Testis (tissue), 3 donors: Measurements from ENCODE around the gene REM2. TPM values are rescaled to one million over a fixed set of nuclear protein-coding genes. Genes with fewer than 3 reads are reported as not detected.

ENCODE experiments used
- DNase-seq: peaks from one replicate; pipeline ENCODE4 v3.0.0-alpha.2; 2019
- H3K27ac ChIP-seq, 2 donors: fragments of 200-600 bp; sonication (generic); one replicate each; pipeline ENCODE4 v1.5.1; 2019
- H3K27me3 ChIP-seq: fragments of 200-600 bp; sonication (generic); one replicate; pipeline ENCODE4 v1.5.1; 2019
- H3K36me3 ChIP-seq: fragments of 200-600 bp; sonication (generic); one replicate; pipeline ENCODE4 v1.5.1; 2017; ENCODE audit warnings: low read depth; ENCODE audit errors: missing control alignments
- H3K4me1 ChIP-seq: fragments of 200-600 bp; sonication (generic); one replicate; pipeline ENCODE4 v1.5.1; 2019
- H3K4me3 ChIP-seq, 2 donors: fragments of 200-600 bp; sonication (generic); one replicate each; pipeline ENCODE4 v1.5.1; 2017 to 2019
- H3K9me3 ChIP-seq: fragments of 200-600 bp; sonication (generic); one replicate; pipeline ENCODE4 v1.5.1; 2017
- CTCF ChIP-seq, 3 experiments: fragments of 450-650 bp in 2 of 3; fragments of 200-600 bp in 1 of 3; sonication (generic) in 1 of 3; IDR thresholded peaks; one replicate each; pipeline ENCODE4 v1.5.1; 2016 to 2019; ENCODE audit warnings: antibody characterized with exemption in 3 of 3, mild to moderate bottlenecking in 2 of 3, moderate library complexity in 1 of 3
- POLR2A ChIP-seq: fragments of 450-650 bp; IDR thresholded peaks from one replicate; pipeline ENCODE4 v1.6.1; 2017; ENCODE audit warnings: antibody characterized with exemption, mild to moderate bottlenecking, moderate library complexity
- WGBS, 2 donors: methylation state at CpG; one replicate each; pipeline ENCODE4 v1.1.5; 2018; 5-methylcytosine and 5-hydroxymethylcytosine counted together
- intact Hi-C: fragments of 100-400 bp; cut with DNase I; formaldehyde crosslinking; loops from one replicate; pipeline ENCODE4 v1.15.1; 2023; ENCODE audit warnings: low total_unique reads
- polyA plus RNA-seq: library from polyadenylated mRNA; stranded (reverse); fragments of 350-450 nt; fragmentation: Illumina TruSeq; extraction: RNeasy Lipid Tissue Mini Kit (QIAGEN cat#74804); gene quantifications from one replicate; pipeline ENCODE4 v1.2.3, GENCODE V29; 2014; ENCODE audit warnings: low read depth, low replicate concordance; ENCODE audit not compliant: insufficient read depth
- total RNA-seq, 2 donors: library from RNA; depleted of rRNA; stranded (reverse); fragments of >200 nt; gene quantifications; one replicate each; pipeline ENCODE4 v1.2.3, GENCODE V29; 2016

Gene REM2
- total and polyA plus RNA-seq, 3 donors from 2014 or later = 2.4 to 4.8 (median 2.9) TPM

GRCh38 chr14:22926316-22926715 is 43.3 kb downstream of the REM2 start:
- no peaks in the 10 kb centered on the region for H3K27me3 ChIP-seq
- DNase-seq = no peak
- H3K4me3 ChIP-seq = no peak overlapping the region
- no peak for TF ChIP-seq POLR2A
- H3K36me3 ChIP-seq = no peaks in the 10 kb centered on the region
- no peaks in the 10 kb centered on the region for H3K9me3 ChIP-seq
- intact Hi-C loops = no loop called here
- no peak overlapping the region for H3K27ac ChIP-seq
- peaks cover 12% of the 10 kb centered on the region for H3K4me1 ChIP-seq
- WGBS, 2 donors = 86 to 89% methylated on average over 4 of the region's 4 CpGs

DNA sequence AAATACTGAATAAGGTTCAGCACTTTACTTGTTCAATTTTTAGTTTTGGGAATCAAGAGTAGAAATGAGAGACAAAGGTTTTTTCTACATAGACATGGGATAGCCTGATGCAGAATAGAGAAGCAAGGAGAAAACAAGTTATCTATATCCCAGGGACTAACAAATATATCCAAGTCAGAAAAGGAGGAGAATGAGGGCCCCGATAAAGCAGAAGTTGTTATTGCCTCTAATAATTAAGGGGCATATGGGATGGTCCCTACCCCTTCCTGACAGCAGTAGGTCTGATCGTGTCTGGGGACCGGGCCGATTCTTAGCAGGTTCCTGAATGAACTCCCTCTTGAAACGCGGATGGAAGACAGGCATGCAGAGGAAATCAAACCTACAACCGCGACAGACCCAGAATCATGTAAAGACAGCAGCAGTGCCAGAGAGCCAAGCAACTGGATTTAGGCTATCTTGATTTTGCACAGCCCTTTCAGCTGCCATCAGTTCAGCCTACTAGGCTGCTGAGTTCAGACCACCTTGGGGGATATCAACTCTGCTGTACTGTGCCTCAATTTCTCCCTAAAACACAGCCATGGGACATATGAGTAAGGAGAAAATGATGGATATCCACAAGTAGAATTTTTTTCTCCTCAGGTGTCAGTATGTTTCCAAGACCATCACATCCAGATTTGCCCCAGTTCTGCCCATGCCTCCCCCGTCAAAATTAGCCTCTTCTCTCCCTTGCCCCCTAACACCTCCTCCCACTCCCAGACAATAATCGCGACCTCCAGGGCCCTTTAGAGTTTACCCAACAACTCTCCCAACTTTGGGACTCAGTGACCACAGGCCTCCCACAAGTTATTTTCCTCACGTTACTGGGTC is 45.4 kb downstream of the REM2 start:
- Histone ChIP-seq H3K27ac (peak overlapping the region; percentile 80 to 92), H3K9me3 (no peaks in the 10 kb centered on the region), H3K4me3 (peak overlapping the region; percentile 85 to 95), H3K27me3 (no peaks in the 10 kb centered on the region), H3K4me1 (peaks cover 12% of the 10 kb centered on the region), H3K36me3 (no peaks in the 10 kb centered on the region)
- DNase-seq = no peak
- intact Hi-C loops = no loop called here
- no peak for TF ChIP-seq CTCF (IDR thresholded peaks at IDR 0.05)
- TF ChIP-seq POLR2A = no peak
- WGBS, 2 donors = 9 to 11% methylated on average over 12 of the region's 12 CpGs

DNA sequence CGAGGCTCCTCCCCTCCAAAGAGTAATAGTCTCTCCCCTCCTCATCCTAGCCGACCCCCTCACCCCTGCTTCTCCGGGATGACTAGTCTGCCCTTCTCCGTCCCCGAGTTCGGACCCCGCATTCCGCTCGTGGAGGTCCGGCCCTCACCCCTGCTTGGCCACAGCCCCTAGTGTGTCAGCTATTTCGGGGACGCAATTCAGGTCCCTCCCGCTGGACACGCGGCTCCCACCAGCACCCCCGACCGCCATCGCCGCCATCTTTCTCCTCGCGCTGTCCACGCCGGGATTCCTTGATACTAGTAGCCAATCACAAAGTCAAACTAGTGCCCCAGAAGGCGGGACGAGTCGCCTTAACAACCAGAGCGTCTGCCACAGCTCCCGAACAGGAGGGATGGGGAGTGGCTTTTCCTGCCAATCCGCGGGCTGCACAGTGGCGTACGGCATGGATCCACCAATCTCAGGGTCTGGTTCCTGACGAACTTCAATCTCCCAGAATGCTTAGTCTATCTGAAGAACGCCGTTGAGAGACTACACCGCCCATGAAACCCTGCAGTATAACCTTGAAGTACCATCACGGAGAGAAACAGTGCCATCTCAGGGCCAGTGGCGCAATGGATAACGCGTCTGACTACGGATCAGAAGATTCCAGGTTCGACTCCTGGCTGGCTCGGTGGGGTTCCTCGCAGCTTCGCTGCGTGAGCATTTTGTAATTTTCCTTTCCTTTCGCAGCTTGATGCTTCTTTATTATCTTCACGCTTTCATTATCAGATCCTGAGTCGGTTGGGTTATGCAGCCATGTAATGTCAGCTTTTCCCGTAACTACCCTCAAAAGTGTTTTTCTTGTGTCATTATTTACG is 46.3 kb downstream of the REM2 start, which contains the start of gene PRMT5:
Gene PRMT5 (minus strand): TSS at position 273 of the 857 bp plus-strand sequence. CDS start 15 bp downstream, at position 258.
- Histone ChIP-seq H3K4me1 (peaks cover 12% of the 10 kb centered on the region), H3K9me3 (no peaks in the 10 kb centered on the region), H3K27me3 (no peaks in the 10 kb centered on the region), H3K4me3 (peak within 1 kb of the TSS; percentile 85 to 95), H3K36me3 (no peaks in the 10 kb centered on the region), H3K27ac (peak within 1 kb of the TSS; percentile 80 to 92)
- DNase-seq = peak; percentile 100
- TF ChIP-seq CTCF (IDR thresholded peaks at IDR 0.05) = peak in 1 of 3 experiments; percentile 15
- peak; percentile 24 for TF ChIP-seq POLR2A
- intact Hi-C loops = no loop called here
- WGBS, 2 donors = 0% methylated on average over 47 to 51 of the region's 51 CpGs

DNA sequence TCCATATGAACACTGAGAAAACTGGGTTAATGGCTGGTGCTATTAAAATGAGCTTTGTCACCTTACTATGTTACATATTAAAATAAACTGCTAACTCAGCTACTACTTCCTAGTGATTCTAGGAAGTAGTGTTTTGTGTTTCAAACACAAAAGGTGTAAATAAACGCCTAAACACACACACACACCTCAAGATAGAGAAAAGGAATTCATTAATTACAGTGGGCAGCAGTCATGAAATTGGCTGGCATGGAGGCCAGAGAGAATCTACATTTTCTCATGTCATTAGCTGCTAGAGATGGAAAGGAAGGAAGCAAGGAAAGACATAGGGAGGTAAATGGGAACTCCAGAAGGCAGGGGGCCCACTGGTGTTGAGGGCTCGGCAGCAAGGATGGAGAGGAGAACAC is 46.9 kb downstream of the REM2 start:
- H3K36me3 ChIP-seq = no peaks in the 10 kb centered on the region
- peaks cover 12% of the 10 kb centered on the region for H3K4me1 ChIP-seq
- DNase-seq = no peak
- TF ChIP-seq CTCF (IDR thresholded peaks at IDR 0.05) = no peak
- TF ChIP-seq POLR2A = no peak
- 0 to 3% methylated on average over 2 of the region's 2 CpGs for WGBS, 2 donors
- peak overlapping the region; percentile 80 to 86 for H3K27ac ChIP-seq
- H3K4me3 ChIP-seq = peak overlapping the region; percentile 85 to 95
- H3K27me3 ChIP-seq = no peaks in the 10 kb centered on the region
- intact Hi-C loops = no loop called here
- H3K9me3 ChIP-seq = no peaks in the 10 kb centered on the region

DNA sequence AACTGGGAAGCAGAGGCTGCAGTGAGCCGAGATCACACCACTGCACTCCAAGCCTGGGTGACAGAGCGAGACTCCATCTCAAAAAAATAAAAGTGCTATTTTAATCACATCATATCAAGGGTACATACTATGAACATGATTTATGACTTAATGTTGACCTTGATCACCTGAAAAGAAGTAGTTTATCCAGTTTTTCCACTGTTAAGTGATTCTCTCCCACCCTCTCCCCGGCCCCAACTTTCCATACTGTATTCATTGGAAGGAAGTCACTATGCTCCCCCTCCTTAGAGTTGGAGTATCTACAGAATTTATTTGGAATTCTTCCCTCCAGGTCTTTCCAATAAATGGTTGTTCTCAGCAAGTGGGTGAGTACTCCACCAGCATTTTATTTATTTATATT is 49.1 kb downstream of the REM2 start:
- no peak for DNase-seq
- intact Hi-C loops = no loop called here
- peaks cover 12% of the 10 kb centered on the region for H3K4me1 ChIP-seq
- H3K27me3 ChIP-seq = no peaks in the 10 kb centered on the region
- 96 to 98% methylated on average over 3 of the region's 3 CpGs for WGBS, 2 donors
- H3K36me3 ChIP-seq = no peaks in the 10 kb centered on the region
- H3K27ac ChIP-seq = no peak overlapping the region
- TF ChIP-seq CTCF (IDR thresholded peaks at IDR 0.05) (no peak), POLR2A (no peak)
- H3K4me3 ChIP-seq = no peak overlapping the region
- no peaks in the 10 kb centered on the region for H3K9me3 ChIP-seq
